ENCODE results near the gene EHHADH. TPM values are rescaled to one million over a fixed set of nuclear protein-coding genes. Genes with fewer than 3 reads are reported as not detected.

The EHHADH gene
- total and polyA plus RNA-seq, 4 donors, result 44.3 to 378 (median 94.9) TPM

- DNase-seq (ENCODE audit: low spot score), result no peak
- Histone ChIP-seq H3K4me1 (ENCODE audit: control insufficient read depth in 4 of 4, insufficient read depth in 4 of 4, low read length in 3 of 4) (no peaks in the 10 kb centered on the region), H3K4me3 (ENCODE audit: low read depth in 1 of 3, low read length in 3 of 3) (no peak overlapping the region), H3K36me3 (ENCODE audit: control insufficient read depth in 4 of 4, insufficient read depth in 3 of 4, low read depth in 1 of 4, low read length in 3 of 4) (no peaks in the 10 kb centered on the region), H3K27me3 (ENCODE audit: control insufficient read depth in 4 of 4, insufficient read depth in 4 of 4, low read length in 3 of 4) (peaks cover 0 to 2% (median under 1%) of the 10 kb centered on the region in 4 donors), H3K27ac (ENCODE audit: low read depth in 1 of 2, low read length in 2 of 2) (no peak overlapping the region), H3K9ac (ENCODE audit: low read depth in 1 of 2, low read length in 2 of 2) (no peak overlapping the region), H3K9me3 (ENCODE audit: control insufficient read depth in 4 of 4, low read length in 3 of 4) (no peaks in the 10 kb centered on the region)
- TF ChIP-seq NR2F2 (IDR thresholded peaks at IDR 0.05), result no peak
- TF ChIP-seq HNF4A (conservative IDR thresholded peaks at IDR 0.05), result no peak
- no peak for TF ChIP-seq MAX (IDR thresholded peaks at IDR 0.05)
- TF ChIP-seq RAD21 (IDR thresholded peaks at IDR 0.05), result no peak
- TF ChIP-seq FOXA1 (IDR thresholded peaks at IDR 0.05), result no peak
- TF ChIP-seq REST (IDR thresholded peaks at IDR 0.05), result no peak
- no peak for TF ChIP-seq CTCF (IDR thresholded peaks at IDR 0.05; ENCODE audit: low read depth, low read length, missing input control)
- TF ChIP-seq YY1 (IDR thresholded peaks at IDR 0.05), result no peak
- no peak for TF ChIP-seq ATF3 (IDR thresholded peaks at IDR 0.05)
- TF ChIP-seq SP1 (IDR thresholded peaks at IDR 0.05), result no peak
- no peak for TF ChIP-seq RXRA (IDR thresholded peaks at IDR 0.05)
- no peak for TF ChIP-seq HNF4G (IDR thresholded peaks at IDR 0.05)
- no peak for TF ChIP-seq JUND (IDR thresholded peaks at IDR 0.05)
- no peak for TF ChIP-seq GABPA (IDR thresholded peaks at IDR 0.05 in 1 of 2, conservative IDR thresholded peaks at IDR 0.05 in 1 of 2)
- TF ChIP-seq FOXA2 (IDR thresholded peaks at IDR 0.05), result no peak
- no peak for TF ChIP-seq TAF1 (conservative IDR thresholded peaks at IDR 0.05)
- 78% methylated on average over 5 of the region's 5 CpGs for WGBS
Observed at GRCh38 chr3:185161761-185162160, 92.1 kb downstream of the EHHADH start.

GRCh38 chr3:185157347-185157746 is 96.5 kb downstream of the EHHADH start:
- H3K27ac ChIP-seq (ENCODE audit: low read depth in 1 of 2, low read length in 2 of 2), result no peak overlapping the region
- no peaks in the 10 kb centered on the region for H3K36me3 ChIP-seq (ENCODE audit: control insufficient read depth in 4 of 4, insufficient read depth in 3 of 4, low read depth in 1 of 4, low read length in 3 of 4)
- no peak for DNase-seq (ENCODE audit: low spot score)
- no peaks in the 10 kb centered on the region for H3K9me3 ChIP-seq (ENCODE audit: control insufficient read depth in 4 of 4, low read length in 3 of 4)
- no peak overlapping the region for H3K4me3 ChIP-seq (ENCODE audit: low read depth in 1 of 3, low read length in 3 of 3)
- H3K4me1 ChIP-seq (ENCODE audit: control insufficient read depth in 4 of 4, insufficient read depth in 4 of 4, low read length in 3 of 4), result peaks cover 4 to 11% (median 9%) of the 10 kb centered on the region in 4 donors
- peaks cover 0 to 10% (median 3%) of the 10 kb centered on the region in 4 donors for H3K27me3 ChIP-seq (ENCODE audit: control insufficient read depth in 4 of 4, insufficient read depth in 4 of 4, low read length in 3 of 4)
- H3K9ac ChIP-seq (ENCODE audit: low read depth in 1 of 2, low read length in 2 of 2), result no peak overlapping the region
- WGBS, result 92% methylated on average over 3 of the region's 3 CpGs
- TF ChIP-seq RAD21 (IDR thresholded peaks at IDR 0.05) (no peak), EGR1 (IDR thresholded peaks at IDR 0.05; ENCODE audit: low read depth in 2 of 2) (no peak)
